GM21529 (cell line): ENCODE results near the gene MRNIP.
"Not testable (repeated sequence)": the region's sequence is repeated elsewhere in the genome, so short reads cannot be mapped to it uniquely, and the experiment has no call there.

Experiments used
- ATAC-seq: cut with Tn5 transposase; IDR thresholded peaks from one replicate; pipeline ENCODE4 v1.9.1; 2021; ENCODE audit not compliant: unreplicated experiment

The MRNIP gene

GRCh38 chr5:179794575-179794974 is 64.0 kb downstream of the MRNIP start:
- ATAC-seq, result no peak

DNA sequence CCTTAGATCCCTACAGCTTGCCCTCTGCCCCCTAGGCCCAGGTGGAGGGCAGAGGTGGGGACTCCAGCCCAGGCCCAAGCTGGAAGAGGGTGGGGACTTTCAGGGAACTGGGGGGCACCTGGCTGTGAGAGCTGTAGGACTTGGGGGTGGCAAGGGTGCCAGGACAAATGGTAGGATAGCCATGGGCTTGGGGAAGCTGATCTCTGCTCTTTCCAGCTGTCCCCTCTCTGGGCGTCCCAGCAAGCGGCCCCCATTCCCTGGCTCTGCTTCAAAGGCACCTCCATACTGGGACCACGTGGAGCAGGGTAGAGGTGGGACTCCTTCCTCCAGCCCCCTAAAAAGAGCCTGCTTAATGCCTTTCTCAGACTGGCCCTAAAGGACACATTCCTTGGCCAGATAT is 64.4 kb downstream of the MRNIP start:
- ATAC-seq, result no peak

DNA sequence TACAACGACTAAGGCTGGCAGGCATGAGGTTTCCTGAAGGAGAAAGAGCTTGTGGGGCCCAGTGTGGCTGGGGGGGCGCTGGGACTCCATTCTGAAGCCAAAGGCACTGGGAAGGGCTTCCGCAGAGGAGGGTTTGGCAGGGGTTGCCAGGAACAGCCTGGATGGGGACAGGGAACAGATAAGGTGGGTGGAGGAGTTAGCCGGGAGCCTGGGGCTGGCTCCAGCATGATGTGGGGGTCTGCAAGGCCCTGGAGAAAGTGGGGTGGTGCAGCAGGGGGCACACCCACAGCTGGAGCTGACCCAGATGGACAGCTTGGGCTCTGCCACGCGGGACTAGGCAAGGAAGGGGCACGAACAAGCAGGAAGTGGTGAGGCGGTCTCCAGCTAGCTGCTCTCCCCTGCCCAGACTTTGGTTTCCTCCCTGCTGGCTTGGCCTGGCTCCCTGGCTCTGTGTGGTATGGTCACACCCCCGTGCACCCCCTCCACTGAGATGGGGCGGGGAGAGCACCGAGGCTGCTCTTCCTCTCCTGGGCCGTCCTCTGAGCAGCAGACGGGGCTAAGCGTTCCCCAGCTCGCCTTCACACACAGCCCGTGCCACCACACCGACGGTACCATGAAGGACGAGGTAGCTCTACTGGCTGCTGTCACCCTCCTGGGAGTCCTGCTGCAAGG is 65.0 kb downstream of the MRNIP start, which contains the start of gene LTC4S:
Gene LTC4S (plus strand): TSS at position 519 of the 672 bp plus-strand sequence. CDS start 95 bp downstream, at position 614.
- ATAC-seq, result no peak

DNA sequence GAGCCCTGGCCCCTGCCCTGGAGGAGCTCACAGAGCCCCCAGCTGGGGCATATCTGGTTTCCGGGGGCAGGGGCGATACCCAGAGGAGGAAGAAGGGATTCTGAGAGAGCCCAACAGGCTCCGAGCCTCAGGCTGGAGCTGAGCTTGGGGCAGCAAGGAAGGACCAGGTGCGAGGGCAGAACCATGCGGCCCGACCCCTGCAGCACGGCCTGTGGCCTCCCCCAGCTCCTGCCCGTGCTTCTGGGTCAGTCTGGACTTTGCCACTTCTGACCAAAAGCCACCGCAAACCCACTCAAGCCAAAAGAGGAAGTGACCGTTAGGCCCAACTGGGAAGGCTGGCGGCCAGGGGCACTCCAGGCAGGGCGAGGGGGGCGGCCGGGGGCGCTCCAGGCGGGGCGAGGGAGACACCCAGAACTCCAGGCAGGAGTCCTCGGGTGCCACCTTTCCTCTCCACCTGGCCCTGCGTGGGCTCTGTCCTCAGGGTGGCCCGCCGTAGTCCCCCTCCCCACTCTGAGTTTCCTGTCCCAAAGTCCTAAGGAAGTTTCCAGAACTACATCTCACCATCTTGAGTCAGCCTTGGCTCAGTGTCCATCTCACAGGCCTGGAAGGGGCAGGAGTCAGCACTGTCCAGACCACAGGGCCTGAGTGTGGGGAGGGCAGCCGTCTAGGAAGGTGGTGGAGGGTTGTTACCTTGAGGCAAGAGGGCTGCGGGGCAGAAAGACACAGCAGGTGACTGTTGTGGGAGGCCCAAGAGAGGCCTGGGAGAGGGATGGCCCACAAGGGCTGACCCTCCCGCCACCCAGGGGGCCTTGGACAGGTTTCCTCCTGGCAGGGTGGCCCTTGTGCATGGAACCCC is 65.8 kb downstream of the MRNIP start:
- ATAC-seq, result no peak

- no peak for ATAC-seq
Measured at GRCh38 chr5:179791881-179792611, 66.6 kb downstream of the MRNIP start.

- ATAC-seq, result not testable (repeated sequence)
Measured at GRCh38 chr5:179789278-179789677, 69.3 kb downstream of the MRNIP start.

DNA sequence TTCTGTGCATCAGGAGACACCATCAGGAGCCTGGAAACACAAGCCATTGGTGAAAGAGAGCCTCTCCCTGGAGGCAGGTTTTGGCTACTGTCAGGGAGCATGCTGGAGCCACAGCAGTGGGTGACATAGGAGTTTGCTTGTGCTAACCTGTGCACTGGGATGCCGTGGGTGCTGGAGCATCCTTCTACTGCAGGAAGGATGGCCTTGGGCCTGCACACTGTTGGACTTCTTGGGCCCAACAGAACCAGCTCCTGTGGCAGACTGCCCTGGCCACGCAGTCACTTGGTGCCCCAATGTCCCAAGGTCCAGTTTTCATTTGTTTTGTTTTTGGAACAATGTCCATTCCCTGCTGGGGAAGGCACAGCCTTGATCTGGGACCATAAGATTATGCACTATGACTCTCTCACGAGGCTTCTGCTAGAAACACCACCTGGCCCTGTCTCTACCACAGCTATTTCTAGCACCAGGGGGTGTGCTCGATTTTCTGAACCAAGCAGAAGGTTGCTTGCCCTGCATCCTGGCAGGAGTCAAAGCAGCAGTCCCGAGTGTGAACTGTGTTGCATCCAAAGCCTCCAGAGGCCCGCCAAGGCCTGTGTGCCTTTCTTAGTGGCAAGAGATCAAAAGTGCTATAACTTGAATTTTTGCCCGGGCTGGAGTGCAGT is 70.3 kb downstream of the MRNIP start:
- ATAC-seq, result no peak
